Activated CD8-positive, alpha-beta memory T cell treated with anti-CD3 and anti-CD28 coated beads, Interleukin-2, amount 50 U/mL, for 1 hour (primary cell): Measurements from ENCODE around the gene ECE1.

Source experiments
- DNase-seq: peaks from one replicate; pipeline ENCODE4 v3.0.0-alpha.2; 2020; ENCODE audit errors: extremely low read depth

Gene ECE1

DNA sequence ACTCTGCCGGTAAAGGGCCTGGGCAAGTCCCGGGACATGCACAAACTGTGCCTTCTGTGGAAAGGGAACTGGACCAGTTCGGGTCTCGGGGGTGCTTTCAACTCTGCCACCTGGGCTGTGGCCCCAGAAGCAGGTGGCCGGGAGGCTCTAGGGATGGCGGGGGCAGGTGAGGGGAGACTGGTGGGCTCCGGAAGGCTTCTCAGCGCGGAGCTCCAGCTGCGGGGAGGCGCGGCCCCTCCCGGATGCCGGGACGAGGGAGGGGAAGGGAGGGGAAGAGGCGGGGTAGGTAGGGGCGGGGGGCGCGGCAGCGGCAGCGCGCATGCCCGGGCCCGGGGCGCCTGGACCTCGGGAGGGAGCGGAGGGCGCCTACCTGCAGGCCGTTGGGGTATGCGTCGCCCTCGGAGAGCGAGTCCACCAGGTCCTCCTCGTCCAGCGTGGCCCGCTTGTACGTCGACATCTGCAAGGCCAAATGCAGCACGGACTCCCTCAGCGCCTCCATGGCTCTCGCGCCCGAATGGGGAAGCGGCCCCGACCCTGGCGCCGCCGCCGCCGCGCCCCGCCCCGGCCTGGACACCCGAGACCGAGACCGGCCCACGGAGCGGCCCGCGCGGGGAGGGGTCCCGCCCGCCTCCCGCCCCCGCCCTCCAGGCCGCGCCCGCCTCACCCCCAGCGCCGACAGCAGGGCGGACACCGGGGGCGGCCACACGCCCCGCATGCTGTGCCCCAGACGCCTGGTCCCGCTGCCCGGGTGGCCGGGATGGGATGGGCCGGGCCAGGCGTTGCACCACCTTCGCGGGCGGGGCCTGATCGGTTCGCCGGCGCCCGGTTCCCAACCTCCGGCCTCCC lies at the start of gene ECE1:
ECE1 (minus strand) TSS at position 764 of the 846 bp plus-strand sequence; CDS start at position 715, 49 bp downstream.
- DNase-seq: no peak

- DNase-seq: no peak
Observed at GRCh38 chr1:21339356-21340229, 49.3 kb upstream of the ECE1 start.

DNA sequence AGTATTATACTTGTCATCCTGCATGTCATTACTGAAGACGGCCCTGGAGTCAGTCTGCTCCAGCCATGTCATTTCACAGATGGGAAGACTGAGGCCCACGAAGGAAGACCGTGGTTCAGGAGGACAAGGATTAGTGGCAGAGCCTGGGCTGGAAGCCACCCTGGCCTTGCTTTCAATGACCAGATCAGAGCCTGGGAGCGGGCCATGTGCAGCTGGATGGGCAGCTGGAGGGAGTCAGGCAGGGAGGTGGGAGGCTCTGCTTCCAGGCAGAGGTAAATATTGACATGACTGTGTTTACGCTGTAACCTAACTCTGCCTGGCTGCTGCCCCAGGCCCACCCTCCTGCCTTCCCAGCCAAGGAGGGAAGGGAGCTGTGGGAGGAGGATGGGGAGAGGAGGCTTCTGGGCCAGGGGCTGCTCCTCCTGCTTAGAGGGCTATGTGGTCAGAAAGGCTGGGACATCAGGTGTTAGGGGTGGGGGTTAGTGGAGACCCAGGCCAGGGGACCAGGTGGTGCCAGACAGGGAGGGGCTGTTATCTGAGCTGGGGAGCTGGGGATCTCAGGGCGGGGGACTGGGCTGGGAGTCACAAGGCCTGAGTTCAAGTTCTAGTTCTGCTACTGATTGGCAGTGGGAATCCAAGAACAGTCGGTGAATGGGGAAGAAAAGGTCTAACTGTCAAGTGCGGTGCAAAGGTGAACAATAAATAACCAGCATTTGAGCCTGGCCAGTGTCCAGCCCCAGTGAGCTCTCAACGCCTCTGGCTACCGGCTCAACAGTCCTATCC lies 48.5 kb upstream of the ECE1 start:
- DNase-seq: no peak

DNA sequence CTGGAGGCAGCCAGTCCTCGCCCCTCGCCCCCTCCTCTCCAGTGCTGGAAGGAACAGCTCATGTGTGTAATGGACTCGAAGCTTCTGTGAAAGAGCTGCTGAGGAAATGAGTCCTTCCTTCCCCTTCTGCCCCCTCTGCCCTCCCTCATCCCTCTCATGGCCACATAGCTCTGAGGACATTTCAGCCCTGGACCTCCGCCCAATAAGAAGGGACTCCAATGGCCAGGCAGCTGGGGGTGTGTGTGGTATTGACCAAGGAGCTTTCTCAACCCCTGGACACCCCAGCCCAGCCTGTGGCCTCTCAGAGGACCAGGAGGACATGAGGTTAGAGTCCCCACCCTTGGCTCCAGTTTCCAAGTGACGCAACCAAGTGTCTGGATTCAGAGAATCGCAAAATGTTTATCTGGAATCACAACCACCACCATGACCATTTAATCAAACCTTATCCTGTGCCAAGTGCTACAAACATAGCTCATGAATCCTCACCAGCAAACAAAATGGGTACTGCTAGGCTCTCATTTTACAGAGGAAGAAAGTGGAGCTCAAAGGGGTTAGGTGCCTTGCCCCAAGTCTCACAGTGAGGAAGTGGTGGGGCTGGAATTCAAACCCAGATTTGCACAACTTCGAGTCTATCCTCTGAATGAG lies 47.8 kb upstream of the ECE1 start:
- DNase-seq: no peak

DNA sequence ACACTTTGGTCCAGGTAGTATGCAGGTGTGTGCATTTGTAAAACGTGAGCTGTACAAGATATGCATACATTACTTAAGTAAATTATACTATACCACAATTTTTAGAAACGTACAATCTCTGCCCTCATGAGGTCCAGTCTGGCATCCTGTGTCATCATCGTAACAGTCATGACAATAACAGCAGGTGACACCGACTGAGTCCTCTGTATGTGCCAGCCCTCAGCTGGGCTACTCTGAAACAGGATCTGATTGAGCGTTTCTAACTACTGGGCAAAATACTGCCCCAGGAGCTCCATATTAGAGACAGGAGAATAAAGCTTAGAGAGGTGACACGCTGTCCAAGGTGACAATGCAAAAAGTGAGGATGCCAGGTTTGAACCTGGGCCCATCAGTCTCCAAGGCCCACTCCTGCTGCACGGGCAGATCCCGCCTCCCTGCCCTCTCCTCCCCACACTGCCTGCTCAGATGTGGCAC lies 47.2 kb upstream of the ECE1 start:
- no peak for DNase-seq

GRCh38 chr1:21337010-21337437 lies 46.8 kb upstream of the ECE1 start:
- no peak for DNase-seq

DNA sequence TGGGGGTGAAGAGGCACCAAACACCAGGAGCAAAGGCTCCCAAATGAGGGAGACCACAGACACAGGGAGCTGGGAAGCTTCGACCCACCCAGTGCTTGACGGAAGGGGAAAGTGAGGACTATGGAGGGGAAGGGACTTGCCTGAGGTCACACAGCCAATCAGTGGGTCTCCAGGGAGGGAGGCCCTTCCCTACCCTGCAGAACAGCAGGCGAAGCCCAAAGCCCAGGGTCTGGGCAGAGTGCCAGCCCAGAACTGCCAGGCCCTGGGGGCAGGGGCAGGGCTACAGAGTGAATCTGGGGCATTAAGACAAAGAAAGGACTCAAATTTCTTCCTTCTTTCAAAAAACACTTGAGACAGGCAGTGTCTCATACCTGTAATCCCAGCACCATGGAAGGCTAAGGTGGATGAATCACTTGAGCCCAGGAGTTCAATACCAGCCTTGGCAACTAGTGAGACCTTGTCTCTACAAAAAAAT lies 45.5 kb upstream of the ECE1 start:
- DNase-seq: no peak

GRCh38 chr1:21335088-21335691 lies 44.9 kb upstream of the ECE1 start:
- DNase-seq: no peak

- no peak for DNase-seq
Observed at GRCh38 chr1:21334214-21335087, 44.2 kb upstream of the ECE1 start.

DNA sequence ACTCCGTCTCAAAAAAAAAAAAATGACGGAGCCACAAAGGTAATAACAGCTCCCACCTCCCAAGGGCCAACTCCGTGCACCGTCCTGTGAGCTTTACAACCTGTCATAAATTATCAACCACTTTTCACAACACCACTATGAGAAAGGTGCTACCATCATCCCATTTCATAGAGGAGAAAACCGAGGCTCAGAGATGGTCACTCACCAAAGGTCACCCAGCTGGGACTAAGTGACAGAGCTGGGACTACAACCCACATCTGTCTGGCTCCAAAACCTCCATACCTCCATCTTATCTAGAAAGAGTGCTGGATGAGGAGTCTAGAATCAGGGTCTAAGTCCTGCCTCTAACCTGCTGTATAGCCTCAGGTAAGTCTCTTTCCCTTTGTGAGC lies 43.6 kb upstream of the ECE1 start:
- DNase-seq: no peak

DNA sequence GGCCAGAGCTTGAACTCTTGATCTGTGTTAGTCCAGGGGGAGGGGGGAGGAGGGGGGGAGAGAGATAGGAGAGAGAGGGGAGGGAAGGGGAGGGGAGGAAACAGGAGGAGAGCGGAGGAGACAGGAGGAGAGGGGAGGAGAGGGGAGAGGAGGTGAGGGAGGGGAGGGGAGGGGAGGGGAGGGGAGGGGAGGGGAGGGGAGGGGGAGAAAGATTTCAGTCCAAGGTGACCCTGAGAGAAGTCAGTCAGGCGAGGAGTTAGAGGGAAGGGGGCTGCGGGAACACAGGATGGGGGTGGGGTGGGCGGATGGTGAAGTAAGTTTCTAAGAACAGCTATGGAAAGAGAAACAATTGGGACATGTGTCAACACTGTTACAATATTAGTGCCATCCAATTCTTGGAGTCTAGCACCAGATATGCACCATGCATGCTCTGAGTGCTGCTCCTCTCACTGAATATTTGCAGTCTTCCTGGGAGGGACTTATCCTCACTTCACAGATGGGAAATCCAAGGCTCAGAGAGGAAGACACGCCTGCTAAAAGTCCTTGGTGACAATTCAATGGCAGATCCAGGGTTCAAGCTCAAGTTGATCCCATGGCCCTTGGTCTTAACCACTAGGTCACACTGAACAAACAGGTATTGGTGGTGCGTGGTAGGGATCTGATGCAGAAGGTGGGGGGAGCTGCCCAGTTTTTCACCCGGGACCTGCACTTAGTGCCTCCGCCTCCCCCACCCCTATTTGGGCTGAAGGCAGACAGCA lies 42.5 kb upstream of the ECE1 start:
- no peak for DNase-seq

DNA sequence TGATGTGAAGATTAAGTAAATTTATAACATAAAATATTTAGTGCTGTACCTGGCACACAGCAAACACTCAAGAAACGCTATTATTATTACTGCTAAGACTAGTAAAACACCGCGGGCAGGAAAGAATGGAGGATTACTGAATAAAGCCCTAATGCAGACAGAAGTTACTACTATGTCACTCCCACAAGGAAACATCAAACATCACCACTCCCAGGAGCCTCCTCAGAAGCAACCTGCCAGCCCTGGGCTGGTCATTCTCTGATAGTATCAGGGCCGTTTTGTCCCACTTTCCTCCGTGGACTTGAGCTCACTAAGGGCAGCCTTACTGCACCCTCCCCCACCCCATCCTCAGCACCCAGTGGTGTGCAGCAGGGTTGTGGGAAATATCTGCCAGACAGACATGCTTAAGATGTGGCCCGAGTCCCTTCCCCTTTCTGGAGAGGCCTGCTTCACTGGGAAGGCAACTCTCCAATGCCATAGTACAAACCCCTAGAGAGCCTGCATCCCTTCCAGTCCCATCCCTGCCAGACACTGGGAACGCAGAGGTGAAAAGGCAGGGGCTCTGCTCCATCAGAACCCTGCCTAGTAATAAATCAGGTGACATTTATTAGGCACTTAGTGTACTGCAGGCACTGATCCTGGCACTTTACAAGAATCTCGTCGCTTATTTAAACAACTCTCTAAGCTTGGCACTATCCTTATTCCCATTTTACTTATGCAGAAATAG lies 41.7 kb upstream of the ECE1 start:
- no peak for DNase-seq

DNA sequence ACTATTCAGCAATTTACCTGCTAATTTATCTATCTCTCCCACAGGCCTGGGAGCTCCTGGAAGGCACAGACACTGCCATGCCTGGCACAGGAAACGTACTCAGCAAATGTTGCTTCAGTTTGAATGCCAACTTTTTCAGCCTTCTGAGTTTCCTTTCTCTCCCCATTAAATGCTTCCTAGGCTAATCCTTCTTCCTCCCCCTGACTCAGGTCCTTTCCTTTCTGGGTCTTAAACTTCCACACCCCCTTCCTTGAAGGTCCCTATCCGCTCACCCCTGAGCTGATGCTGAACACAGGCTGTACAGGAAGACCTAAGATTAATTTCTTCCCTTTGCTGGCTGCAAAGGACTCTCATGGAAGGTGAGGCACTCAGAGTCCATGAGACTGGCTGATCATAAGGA lies 40.3 kb upstream of the ECE1 start:
- no peak for DNase-seq

DNA sequence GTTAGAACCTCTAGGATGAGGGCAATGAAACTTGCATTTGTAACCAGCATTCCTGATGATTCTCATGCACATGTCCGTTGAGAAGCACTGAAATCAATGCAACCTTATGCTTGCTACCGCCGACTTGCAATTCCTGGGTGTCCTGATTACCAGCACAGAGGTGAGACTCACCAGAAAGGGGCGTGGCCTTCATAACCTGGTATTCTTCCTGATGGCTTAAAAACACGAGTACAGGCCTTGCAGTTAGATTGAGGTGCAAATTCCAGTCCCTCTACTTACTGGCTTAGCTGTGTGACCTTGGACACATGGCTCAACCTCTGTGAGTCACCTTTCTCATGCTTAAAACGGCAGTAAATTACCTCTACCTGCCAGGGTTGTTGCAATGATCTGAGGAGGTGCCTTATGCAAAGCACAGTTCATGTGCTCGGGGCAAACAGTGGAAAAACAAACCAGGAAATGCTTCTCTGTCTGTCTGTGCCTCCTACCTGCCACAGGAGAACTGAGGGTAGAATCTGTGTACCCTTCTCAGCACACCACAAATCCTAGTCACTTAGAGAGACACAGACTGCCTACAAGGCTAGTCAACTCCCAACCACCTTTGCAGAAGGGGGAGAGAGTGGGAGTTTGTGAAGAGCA lies 39.1 kb upstream of the ECE1 start:
- DNase-seq: no peak

DNA sequence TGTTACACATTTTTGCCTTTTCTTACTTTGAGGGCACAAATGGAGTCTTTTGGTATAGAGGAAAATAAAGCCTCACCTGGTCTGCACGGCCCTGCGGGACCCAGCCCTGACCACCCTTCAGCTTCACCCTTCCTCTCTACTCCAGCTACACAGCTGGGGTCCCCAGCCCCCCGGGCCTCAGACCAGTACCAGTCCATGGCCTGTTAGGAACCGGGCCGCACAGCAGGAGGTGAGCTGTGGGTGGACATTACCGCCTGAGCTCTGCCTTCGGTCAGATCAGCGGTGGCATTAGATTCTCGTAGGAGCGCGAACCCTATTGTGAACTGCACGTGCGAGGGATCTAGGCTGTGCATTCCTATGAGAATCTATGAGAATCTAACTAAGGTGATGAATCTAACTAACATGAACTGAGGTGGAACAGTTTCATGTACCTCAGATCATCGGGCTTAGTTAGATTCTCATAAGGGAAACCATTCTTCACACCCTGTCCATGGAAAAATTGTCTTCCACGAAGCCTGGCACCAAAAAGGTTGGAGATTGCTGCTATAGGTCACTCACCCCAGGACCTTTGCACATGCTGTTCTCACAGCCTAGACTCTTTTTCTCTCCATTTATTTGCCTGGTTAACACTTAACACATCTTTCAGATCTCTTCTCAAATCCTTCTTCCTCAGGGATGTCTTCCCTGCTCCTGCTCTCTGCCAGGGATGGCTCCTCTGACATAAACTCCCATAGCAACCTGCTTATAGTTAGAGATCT lies 37.5 kb upstream of the ECE1 start:
- no peak for DNase-seq

GRCh38 chr1:21326861-21327344 lies 36.6 kb upstream of the ECE1 start:
- no peak for DNase-seq
